ENCODE measurements around the gene IMMP1L.
"Not testable (repeated sequence)": the region's sequence is repeated elsewhere in the genome, so short reads cannot be mapped to it uniquely, and the experiment has no call there.

Gene IMMP1L, protein sequence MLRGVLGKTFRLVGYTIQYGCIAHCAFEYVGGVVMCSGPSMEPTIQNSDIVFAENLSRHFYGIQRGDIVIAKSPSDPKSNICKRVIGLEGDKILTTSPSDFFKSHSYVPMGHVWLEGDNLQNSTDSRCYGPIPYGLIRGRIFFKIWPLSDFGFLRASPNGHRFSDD

DNA sequence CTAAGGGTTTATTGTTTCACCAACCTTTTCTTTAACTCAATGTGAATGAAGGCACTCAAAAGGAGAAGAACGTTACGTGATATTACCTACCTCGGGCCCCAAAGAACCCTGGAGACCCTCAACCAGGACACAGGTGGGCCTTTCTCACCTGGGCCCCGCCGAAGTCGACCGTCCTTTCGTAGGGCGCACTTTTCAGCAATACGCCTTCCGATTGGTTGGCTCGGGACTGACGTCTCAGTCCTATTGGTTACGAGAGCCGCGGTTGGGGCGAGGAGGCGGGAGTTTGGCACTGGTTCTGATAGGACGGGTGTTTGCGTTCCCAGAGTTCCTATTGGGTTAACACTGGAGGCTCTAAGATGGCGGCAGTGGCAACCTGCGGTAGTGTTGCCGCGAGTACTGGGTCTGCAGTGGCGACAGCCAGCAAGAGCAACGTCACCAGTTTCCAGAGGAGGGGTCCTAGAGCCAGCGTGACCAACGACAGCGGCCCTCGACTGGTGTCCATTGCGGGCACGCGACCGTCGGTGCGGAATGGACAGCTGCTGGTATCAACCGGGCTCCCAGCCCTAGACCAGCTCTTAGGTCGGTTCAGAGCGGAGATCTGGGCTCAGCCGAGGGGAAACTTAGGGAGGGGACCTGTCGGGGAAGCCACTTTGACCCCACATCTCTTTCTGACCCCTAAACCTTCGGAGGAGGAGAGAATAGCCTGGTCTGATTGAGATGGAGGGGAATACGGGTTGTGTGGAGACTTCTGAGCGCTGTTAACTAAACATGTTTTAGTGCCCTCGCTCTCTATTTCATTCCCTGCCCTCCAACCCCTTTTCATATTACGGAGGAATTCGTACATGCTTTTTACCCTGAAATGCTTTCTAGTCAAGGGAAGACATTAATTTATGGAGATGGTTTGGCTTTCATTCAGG, at the start of gene IMMP1L, which contains the start of gene ELP4:
Gene IMMP1L, minus strand, starts transcription at position 194 of the 917 bp plus-strand sequence. CDS start 46,346 bp downstream, outside the sequence.
Gene ELP4, plus strand, starts transcription at position 339 of the 917 bp plus-strand sequence. Its CDS starts 18 bp downstream, at position 357.
- DNase-seq: peak; percentile 98

DNA sequence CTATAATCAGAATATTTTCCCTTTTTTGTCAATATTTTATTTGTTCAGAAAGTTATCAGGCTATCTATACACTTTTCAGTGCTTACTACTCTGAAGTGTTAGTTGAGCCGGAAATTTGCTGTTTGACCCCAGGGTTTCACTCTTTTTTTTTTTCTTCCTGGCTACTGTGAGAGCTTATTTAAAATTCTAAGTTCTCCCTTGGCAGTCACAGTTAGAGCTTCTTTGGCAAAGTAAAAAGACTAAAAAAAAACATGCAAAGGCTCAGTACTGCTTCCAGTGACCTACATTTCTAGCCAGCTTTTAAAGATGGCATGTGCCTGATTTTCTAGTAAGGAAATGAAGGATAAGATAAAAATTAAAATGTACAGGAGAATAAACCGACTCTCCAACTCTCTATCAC, 48.6 kb upstream of the IMMP1L start:
- DNase-seq: no peak

DNA sequence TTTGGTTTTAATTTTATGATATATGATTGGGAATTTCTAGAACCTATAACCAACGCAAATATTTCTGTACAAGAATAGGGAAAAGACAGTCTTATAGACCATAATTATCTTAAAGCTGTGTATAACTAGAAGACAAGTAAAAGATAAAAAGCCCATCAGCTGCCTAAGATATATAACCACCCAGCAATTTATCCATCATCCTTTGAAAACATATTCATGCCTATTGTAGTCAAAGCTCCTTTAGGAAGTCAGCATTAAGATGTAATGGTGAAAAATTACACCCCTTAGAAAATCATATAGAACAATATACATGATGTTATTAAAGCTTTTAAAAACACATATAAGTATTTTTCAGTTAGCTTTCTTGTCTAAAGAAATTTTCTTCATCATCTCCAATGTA, 46.5 kb upstream of the IMMP1L start:
- DNase-seq: no peak

DNA sequence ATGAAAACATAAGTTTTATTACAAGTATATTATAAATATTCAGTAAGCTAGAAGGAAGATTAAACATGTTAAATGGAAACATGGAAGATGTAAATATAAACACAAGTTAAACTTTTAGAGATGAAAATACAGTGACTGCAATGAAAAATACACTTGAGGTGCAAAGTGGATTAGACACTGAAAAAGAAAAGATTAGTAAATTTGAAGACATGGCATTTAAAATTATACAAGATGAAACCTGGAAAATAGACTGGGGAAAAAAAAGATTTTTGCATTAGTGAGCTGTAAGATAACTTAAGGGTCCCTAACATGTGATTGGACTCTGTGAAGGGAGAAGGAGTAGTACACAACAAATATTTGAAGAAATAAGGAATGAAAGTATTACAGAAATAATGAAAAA, 33.4 kb upstream of the IMMP1L start:
- DNase-seq: no peak

DNA sequence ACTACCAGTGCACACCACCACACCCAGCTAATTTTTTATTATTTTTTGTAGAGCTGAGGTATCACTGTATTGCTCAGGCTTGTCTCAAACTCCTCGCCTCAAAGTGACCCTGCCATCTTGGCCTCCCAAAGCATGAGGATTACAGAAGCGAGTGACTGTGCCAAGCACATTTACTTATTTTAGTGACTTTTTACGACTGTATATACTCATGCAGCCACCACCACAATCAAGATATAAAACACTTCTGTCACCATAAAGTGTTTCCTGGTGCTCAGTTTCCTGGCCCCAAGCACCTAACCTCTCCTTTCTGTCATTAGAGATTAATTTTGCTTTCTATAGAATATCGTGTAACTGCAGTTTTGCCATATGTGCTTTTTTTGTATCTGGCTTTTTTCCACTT, 26.1 kb upstream of the IMMP1L start:
- no peak for DNase-seq

- no peak for DNase-seq
Measured at GRCh38 chr11:31531293-31531692, 21.9 kb upstream of the IMMP1L start.

- DNase-seq: no peak
Measured at GRCh38 chr11:31529701-31530100, 20.3 kb upstream of the IMMP1L start.

GRCh38 chr11:31529189-31529588, 19.8 kb upstream of the IMMP1L start:
- DNase-seq: no peak

DNA sequence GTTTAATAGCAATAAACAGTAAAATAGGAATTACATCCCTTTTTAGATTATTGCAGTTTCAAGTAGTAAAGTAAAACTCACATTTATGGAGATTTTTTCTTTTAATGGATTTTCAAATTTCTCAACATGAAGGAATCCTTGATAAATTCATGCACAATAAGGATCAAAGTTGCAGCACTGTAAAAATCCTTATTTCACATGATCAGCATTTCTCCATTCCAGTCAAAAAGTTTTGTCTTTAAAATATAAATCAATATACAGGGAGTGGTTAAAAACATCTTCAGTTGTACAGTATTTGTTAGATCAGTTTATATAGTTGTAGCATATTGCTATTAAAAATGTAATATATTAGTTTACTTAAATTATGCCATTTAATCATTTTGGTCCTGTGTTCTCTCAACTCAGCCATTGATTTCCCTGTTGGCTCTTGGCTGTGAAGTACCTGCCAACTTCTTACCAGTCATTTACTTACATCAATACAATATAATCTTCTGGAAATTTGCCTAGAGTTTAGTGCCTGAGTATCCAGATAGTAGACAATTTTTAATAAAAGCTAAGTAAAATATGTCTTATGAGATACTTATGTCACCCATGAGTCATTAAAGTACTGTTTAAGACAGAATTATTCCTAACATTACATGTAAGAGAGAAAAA, 12.2 kb upstream of the IMMP1L start:
- DNase-seq: no peak

- DNase-seq: no peak
Measured at GRCh38 chr11:31512117-31512516, 2.7 kb upstream of the IMMP1L start.

DNA sequence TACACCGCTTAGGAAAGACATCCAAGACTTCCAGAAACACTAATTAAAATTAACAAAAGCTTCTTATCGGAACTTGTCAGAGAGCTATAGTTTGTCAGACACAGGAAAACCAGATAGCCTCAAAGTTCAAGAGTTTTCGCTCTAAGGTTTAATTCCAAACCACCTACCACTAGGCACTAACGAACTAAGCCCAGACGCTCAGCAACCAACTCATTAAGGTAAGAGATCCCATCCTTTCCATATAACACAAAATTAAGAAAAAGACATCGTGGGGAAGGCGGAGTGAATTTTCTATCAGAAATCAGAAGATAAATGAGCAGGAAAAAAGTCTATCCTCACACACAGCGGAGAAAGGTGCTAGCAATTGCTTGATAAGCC, 382 bp downstream of the IMMP1L start:
- DNase-seq: peak; percentile 37

- DNase-seq: no peak
Measured at GRCh38 chr11:31500560-31500959, 8.9 kb downstream of the IMMP1L start.

- DNase-seq: no peak
Measured at GRCh38 chr11:31499576-31500178, 9.7 kb downstream of the IMMP1L start.

- DNase-seq: not testable (repeated sequence)
Measured at GRCh38 chr11:31493762-31494161, 15.7 kb downstream of the IMMP1L start.

DNA sequence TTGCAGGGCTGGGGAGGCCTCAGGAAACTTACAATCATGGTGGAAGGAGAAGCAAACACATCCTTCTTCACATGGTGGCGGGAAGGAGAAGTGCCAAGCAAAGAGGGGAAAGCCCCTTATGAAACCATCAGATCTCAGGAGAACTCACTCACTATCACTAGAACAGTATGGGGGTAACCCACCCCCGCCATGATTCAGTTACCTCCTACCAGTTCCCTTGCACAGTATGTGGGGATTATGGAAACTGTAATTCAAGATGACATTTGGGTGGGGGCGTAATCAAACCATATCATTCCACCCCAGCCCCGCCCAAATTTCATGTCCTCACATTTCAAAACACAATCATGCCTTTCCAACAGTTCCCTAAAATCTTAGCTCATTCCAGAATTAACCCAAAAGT, 16.2 kb downstream of the IMMP1L start:
- DNase-seq: no peak

DNA sequence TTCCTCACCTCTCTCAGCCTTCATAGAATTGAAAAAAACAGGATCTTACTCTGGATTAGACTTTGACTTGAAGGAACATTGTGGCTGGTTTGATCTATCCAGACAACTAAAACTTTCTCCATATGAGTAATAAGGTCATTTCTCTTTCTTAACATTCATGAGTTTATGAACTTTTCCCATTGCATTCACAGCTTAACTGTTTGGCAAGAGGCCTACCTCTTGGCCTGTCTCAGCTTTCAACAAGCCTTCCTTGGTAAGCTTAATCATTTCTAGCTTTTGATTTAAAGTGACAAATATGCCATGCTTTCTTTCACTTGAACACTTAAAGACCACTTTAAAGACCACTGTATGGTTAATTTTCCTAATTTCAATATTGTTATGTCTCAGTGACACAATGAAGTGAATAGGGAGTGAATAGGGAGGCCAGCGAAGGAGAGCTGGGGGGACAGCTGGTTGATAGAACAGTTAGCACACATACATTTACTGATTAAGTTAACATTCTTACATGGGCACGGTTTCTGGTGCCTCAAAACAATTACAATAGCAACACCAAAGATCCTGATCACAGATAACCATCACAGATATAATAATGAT, 17.0 kb downstream of the IMMP1L start:
- DNase-seq: no peak

DNA sequence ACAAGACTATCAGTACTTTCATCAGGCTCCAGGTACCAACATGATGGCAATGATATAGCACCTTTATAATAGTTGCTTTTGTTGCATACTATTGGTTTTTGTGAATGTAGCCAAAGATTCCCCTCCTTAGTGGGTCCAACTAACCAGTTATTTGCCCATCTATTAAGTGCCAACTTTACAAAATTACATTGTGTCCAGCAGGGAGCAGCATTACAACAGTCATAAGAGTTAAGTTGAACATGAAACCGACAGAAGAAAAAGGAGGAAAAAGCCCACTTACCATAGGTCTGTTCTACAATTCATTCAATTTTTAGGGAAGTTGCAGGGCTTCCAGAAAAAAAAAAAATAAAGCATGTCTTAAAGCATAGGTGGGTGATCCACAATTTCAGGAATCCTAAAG, 21.6 kb downstream of the IMMP1L start:
- peak; percentile 49 for DNase-seq

- no peak for DNase-seq
Measured at GRCh38 chr11:31484497-31484896, 24.9 kb downstream of the IMMP1L start.

GRCh38 chr11:31480930-31481329, 28.5 kb downstream of the IMMP1L start:
- peak; percentile 84 for DNase-seq

DNA sequence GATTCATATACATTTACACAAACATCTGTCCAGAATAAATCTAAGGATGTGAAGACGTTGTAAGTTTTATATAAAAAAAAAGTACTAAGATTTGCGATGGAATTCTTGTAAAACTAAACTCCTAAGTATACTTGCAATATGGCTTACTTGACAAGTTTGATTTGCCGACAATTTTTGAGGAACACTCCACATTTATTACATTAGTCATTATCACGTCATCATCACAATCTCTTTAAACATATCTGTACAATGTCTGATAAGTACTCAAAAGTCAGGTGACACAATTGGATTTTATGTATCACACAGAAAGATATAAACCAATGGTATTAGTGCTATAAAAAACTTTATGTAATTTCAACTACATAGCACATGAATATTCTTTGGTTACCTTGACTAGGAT, 30.4 kb downstream of the IMMP1L start:
- no peak for DNase-seq

GRCh38 chr11:31478223-31478590, 31.2 kb downstream of the IMMP1L start:
- no peak for DNase-seq

- peak; percentile 95 for DNase-seq
Measured at GRCh38 chr11:31477528-31478222, 31.7 kb downstream of the IMMP1L start.

All from NCI-H82 (cell line).